ENCODE measurements around the gene ENO2. TPM values are rescaled to one million over a fixed set of nuclear protein-coding genes. Genes with fewer than 3 reads are reported as not detected.
A peak's percentile ranks its signal among the peaks of the same experiment; 100 is the strongest.

ENO2 gene
- total and polyA plus RNA-seq, 2 donors (not counting 1 experiment from before 2014, with no cell fraction given) = 20.3 to 43.0 TPM

DNA sequence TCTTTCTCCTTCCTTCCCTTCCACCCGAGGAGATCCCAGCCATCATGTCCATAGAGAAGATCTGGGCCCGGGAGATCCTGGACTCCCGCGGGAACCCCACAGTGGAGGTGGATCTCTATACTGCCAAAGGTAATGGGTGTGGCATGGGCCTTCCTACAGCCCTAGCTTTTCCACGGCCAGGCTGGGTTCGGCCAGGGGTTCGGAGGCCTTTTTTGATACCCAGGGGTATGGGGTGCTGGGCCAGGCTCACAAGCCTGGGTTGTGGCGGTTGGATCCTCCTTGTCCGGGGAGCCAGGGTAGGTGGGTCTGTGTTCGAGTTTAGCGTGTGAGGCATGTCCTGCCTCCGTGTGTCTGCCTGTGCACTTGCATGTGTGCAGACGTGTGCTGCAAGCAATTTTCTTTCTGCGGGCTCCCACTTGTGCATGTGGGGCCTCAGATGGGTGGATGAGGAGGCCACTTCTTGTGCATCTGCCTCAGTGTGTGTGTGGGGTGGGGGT is 1.5 kb downstream of the ENO2 start:
- Histone ChIP-seq H2AFZ (ENCODE audit: low read length) (no peak overlapping the region), H3K4me1 (ENCODE audit: control insufficient read depth, extremely low read depth, insufficient read depth, low read length) (peaks cover 2% of the 10 kb centered on the region), H3K9ac (ENCODE audit: insufficient read depth, low read length) (no peak overlapping the region), H3K27me3 (ENCODE audit: control insufficient read depth, insufficient read depth, low read length) (no peaks in the 10 kb centered on the region), H3K27ac (ENCODE audit: insufficient read depth, low read length) (no peak overlapping the region), H3K9me3 (ENCODE audit: control insufficient read depth, insufficient read depth, low read depth, low read length) (no peaks in the 10 kb centered on the region), H4K20me1 (ENCODE audit: control insufficient read depth, extremely low read depth, insufficient read depth, low read length) (no peaks in the 10 kb centered on the region), H3K4me3 (replicated peaks in 1 of 4; ENCODE audit: control extremely low read depth in 1 of 4, insufficient read depth in 1 of 4, low read depth in 3 of 4, low read length in 4 of 4) (peak overlapping the region in 1 of 4 experiments; percentile 75), H3K4me2 (ENCODE audit: extremely low read depth, insufficient read depth, low read length) (peak overlapping the region; percentile 44), H3K36me3 (ENCODE audit: control insufficient read depth, insufficient read depth, low read length) (peaks cover 9% of the 10 kb centered on the region), H3K79me2 (ENCODE audit: control insufficient read depth, insufficient read depth, low read length) (peaks cover 3% of the 10 kb centered on the region)
- TF ChIP-seq EZH2 (IDR thresholded peaks at IDR 0.05; ENCODE audit: low read length, missing control alignments) = no peak
- TF ChIP-seq, protein P1, sequence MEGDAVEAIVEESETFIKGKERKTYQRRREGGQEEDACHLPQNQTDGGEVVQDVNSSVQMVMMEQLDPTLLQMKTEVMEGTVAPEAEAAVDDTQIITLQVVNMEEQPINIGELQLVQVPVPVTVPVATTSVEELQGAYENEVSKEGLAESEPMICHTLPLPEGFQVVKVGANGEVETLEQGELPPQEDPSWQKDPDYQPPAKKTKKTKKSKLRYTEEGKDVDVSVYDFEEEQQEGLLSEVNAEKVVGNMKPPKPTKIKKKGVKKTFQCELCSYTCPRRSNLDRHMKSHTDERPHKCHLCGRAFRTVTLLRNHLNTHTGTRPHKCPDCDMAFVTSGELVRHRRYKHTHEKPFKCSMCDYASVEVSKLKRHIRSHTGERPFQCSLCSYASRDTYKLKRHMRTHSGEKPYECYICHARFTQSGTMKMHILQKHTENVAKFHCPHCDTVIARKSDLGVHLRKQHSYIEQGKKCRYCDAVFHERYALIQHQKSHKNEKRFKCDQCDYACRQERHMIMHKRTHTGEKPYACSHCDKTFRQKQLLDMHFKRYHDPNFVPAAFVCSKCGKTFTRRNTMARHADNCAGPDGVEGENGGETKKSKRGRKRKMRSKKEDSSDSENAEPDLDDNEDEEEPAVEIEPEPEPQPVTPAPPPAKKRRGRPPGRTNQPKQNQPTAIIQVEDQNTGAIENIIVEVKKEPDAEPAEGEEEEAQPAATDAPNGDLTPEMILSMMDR (conservative IDR thresholded peaks at IDR 0.05 in 1 of 2, IDR thresholded peaks at IDR 0.05 in 1 of 2; ENCODE audit: low read depth in 1 of 2, low read length in 2 of 2) = no peak
- DNase-seq (ENCODE audit: low read depth in 2 of 2) = no peak

- no peak overlapping the region for H3K4me2 ChIP-seq (ENCODE audit: extremely low read depth, insufficient read depth, low read length)
- peaks cover 12% of the 10 kb centered on the region for H3K36me3 ChIP-seq (ENCODE audit: control insufficient read depth, insufficient read depth, low read length)
- no peak overlapping the region for H3K9ac ChIP-seq (ENCODE audit: insufficient read depth, low read length)
- no peak overlapping the region for H2AFZ ChIP-seq (ENCODE audit: low read length)
- H4K20me1 ChIP-seq (ENCODE audit: control insufficient read depth, extremely low read depth, insufficient read depth, low read length) = no peaks in the 10 kb centered on the region
- H3K79me2 ChIP-seq (ENCODE audit: control insufficient read depth, insufficient read depth, low read length) = peaks cover 3% of the 10 kb centered on the region
- no peak overlapping the region for H3K27ac ChIP-seq (ENCODE audit: insufficient read depth, low read length)
- no peak for DNase-seq (ENCODE audit: low read depth in 2 of 2)
- peaks cover 2% of the 10 kb centered on the region for H3K4me1 ChIP-seq (ENCODE audit: control insufficient read depth, extremely low read depth, insufficient read depth, low read length)
- H3K27me3 ChIP-seq (ENCODE audit: control insufficient read depth, insufficient read depth, low read length) = no peaks in the 10 kb centered on the region
- no peak overlapping the region for H3K4me3 ChIP-seq (replicated peaks in 1 of 4; ENCODE audit: control extremely low read depth in 1 of 4, insufficient read depth in 1 of 4, low read depth in 3 of 4, low read length in 4 of 4)
- TF ChIP-seq, protein P1 (conservative IDR thresholded peaks at IDR 0.05 in 1 of 2, IDR thresholded peaks at IDR 0.05 in 1 of 2; ENCODE audit: low read depth in 1 of 2, low read length in 2 of 2) = no peak
- no peak for TF ChIP-seq EZH2 (IDR thresholded peaks at IDR 0.05; ENCODE audit: low read length, missing control alignments)
- no peaks in the 10 kb centered on the region for H3K9me3 ChIP-seq (ENCODE audit: control insufficient read depth, insufficient read depth, low read depth, low read length)
Observed at GRCh38 chr12:6916426-6917200, 2.2 kb downstream of the ENO2 start.

GRCh38 chr12:6917491-6918231 is 3.3 kb downstream of the ENO2 start:
- no peak overlapping the region for H3K27ac ChIP-seq (ENCODE audit: insufficient read depth, low read length)

More at GRCh38 chr12:6917491-6918231, 3.3 kb downstream of the ENO2 start:
- Histone ChIP-seq H3K27me3 (ENCODE audit: control insufficient read depth, insufficient read depth, low read length) (no peaks in the 10 kb centered on the region), H3K4me1 (ENCODE audit: control insufficient read depth, extremely low read depth, insufficient read depth, low read length) (peaks cover 2% of the 10 kb centered on the region), H3K9me3 (ENCODE audit: control insufficient read depth, insufficient read depth, low read depth, low read length) (no peaks in the 10 kb centered on the region), H3K36me3 (ENCODE audit: control insufficient read depth, insufficient read depth, low read length) (peaks cover 20% of the 10 kb centered on the region), H3K4me2 (ENCODE audit: extremely low read depth, insufficient read depth, low read length) (no peak overlapping the region), H3K4me3 (replicated peaks in 1 of 4; ENCODE audit: control extremely low read depth in 1 of 4, insufficient read depth in 1 of 4, low read depth in 3 of 4, low read length in 4 of 4) (no peak overlapping the region), H2AFZ (ENCODE audit: low read length) (no peak overlapping the region), H4K20me1 (ENCODE audit: control insufficient read depth, extremely low read depth, insufficient read depth, low read length) (no peaks in the 10 kb centered on the region), H3K79me2 (ENCODE audit: control insufficient read depth, insufficient read depth, low read length) (peaks cover 3% of the 10 kb centered on the region), H3K9ac (ENCODE audit: insufficient read depth, low read length) (no peak overlapping the region)
- DNase-seq (ENCODE audit: low read depth in 2 of 2) = peak in 1 of 2 donors; percentile 79
- no peak for TF ChIP-seq EZH2 (IDR thresholded peaks at IDR 0.05; ENCODE audit: low read length, missing control alignments)

Measured in fibroblast of lung (primary cell).